ENCODE data around the gene LTN1.
"Not testable (repeated sequence)": the region's sequence is repeated elsewhere in the genome, so short reads cannot be mapped to it uniquely, and the experiment has no call there.

Gene LTN1

GRCh38 chr21:28992526-28993292 lies at the start of gene LTN1:
TSS of gene LTN1 (minus strand) at chr21:28992877. CDS start at chr21:28992805, 72 bp downstream.
- DNase-seq, result peak; percentile 100

- peak; percentile 81 for DNase-seq
These were observed 42.0 kb upstream of the LTN1 start for GRCh38 chr21:29034678-29035077.

GRCh38 chr21:29033871-29034270 lies 41.2 kb upstream of the LTN1 start:
- DNase-seq, result no peak

- no peak for DNase-seq
These were observed 40.6 kb upstream of the LTN1 start for GRCh38 chr21:29033301-29033700.

- no peak for DNase-seq
These were observed 38.2 kb upstream of the LTN1 start for GRCh38 chr21:29030909-29031308.

- DNase-seq, result no peak
These were observed 36.8 kb upstream of the LTN1 start for GRCh38 chr21:29029524-29029923.

- no peak for DNase-seq
These were observed 32.6 kb upstream of the LTN1 start for GRCh38 chr21:29025328-29025713.

- DNase-seq, result peak; percentile 96
These were observed 32.0 kb upstream of the LTN1 start, which contains the start of gene USP16 for GRCh38 chr21:29024474-29025327. TSS of gene USP16 (plus strand) at chr21:29024668. CDS start at chr21:29027914, 3,246 bp downstream.

- DNase-seq, result peak; percentile 8
These were observed 29.5 kb upstream of the LTN1 start for GRCh38 chr21:29022166-29022565.

- DNase-seq, result no peak
These were observed 25.9 kb upstream of the LTN1 start for GRCh38 chr21:29018540-29018939.

- DNase-seq, result peak; percentile 87
These were observed 25.1 kb upstream of the LTN1 start for GRCh38 chr21:29017639-29018237.

- DNase-seq, result not testable (repeated sequence)
These were observed 18.6 kb upstream of the LTN1 start for GRCh38 chr21:29011236-29011635.

GRCh38 chr21:29008367-29008766 lies 15.7 kb upstream of the LTN1 start:
- no peak for DNase-seq

GRCh38 chr21:29007810-29008209 lies 15.1 kb upstream of the LTN1 start:
- DNase-seq, result no peak

GRCh38 chr21:29007135-29007534 lies 14.5 kb upstream of the LTN1 start:
- DNase-seq, result no peak

GRCh38 chr21:29005696-29006095 lies 13.0 kb upstream of the LTN1 start:
- peak; percentile 62 for DNase-seq

- DNase-seq, result peak; percentile 97
These were observed 9.9 kb upstream of the LTN1 start for GRCh38 chr21:29002442-29003144.

- DNase-seq, result no peak
These were observed 584 bp upstream of the LTN1 start for GRCh38 chr21:28993293-28993629.

- DNase-seq, result no peak
These were observed 684 bp downstream of the LTN1 start for GRCh38 chr21:28991861-28992525.

GRCh38 chr21:28988146-28988545 lies 4.5 kb downstream of the LTN1 start:
- DNase-seq, result not testable (repeated sequence)

- DNase-seq, result no peak
These were observed 6.0 kb downstream of the LTN1 start for GRCh38 chr21:28986677-28987076.

GRCh38 chr21:28982637-28983036 lies 10.0 kb downstream of the LTN1 start:
- no peak for DNase-seq

All from MV-4-11 (cell line).